GM18507 (cell line): ENCODE results near the gene PEX26.
"Not testable (repeated sequence)": the region's sequence is repeated elsewhere in the genome, so short reads cannot be mapped to it uniquely, and the experiment has no call there.

Experiments used
- DNase-seq: peaks from one replicate; pipeline ENCODE4 v3.0.0; 2011; ENCODE audit warnings: low read depth; ENCODE audit not compliant: insufficient read length; ENCODE audit errors: extremely low spot score
- FAIRE-seq: peaks from 2 replicates; lab custom pipeline; 2011; peaks lifted over from hg19 to GRCh38; lab: Jason Lieb, UNC

PEX26 gene

DNA sequence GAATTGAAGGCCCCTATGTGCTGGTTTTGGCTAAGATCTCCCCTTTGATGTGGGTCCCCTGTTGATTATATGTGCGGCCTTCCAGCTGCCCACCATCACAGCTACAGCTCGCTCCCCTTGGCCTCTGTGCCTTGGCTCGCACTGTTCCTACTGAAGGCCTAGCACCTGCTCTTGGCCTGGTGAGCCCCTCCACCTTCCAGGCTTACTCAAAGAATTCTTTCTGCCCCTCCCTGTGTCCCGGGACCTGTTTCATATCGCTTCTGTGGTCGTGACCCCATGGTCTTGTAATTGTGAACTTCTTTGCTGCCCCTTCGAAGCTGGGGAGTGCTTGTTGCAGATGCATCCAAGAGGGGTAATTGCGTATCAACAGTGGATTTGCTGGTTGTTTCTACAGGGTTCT lies 12.5 kb downstream of the PEX26 start:
- DNase-seq, result no peak
- no peak for FAIRE-seq

DNA sequence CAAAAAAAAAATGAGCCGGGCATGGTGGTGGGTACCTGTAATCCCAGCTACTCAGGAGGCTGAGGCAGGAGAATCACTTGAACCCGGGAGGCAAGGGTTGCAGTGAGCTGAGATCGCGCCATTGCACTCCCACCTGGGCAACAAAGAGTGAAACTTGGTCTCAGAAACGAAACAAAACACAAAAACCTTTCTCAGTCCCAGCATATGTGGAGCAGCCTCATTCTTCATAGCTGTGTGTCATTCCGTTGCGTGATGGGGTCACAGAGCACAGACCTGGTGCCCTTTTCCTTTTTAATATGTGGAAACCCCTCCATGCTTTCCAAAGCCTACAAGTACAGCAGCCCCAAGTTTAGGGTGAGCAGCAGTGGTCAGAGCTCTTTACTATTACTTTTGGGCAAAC lies 13.7 kb downstream of the PEX26 start:
- FAIRE-seq, result no peak
- DNase-seq, result no peak

DNA sequence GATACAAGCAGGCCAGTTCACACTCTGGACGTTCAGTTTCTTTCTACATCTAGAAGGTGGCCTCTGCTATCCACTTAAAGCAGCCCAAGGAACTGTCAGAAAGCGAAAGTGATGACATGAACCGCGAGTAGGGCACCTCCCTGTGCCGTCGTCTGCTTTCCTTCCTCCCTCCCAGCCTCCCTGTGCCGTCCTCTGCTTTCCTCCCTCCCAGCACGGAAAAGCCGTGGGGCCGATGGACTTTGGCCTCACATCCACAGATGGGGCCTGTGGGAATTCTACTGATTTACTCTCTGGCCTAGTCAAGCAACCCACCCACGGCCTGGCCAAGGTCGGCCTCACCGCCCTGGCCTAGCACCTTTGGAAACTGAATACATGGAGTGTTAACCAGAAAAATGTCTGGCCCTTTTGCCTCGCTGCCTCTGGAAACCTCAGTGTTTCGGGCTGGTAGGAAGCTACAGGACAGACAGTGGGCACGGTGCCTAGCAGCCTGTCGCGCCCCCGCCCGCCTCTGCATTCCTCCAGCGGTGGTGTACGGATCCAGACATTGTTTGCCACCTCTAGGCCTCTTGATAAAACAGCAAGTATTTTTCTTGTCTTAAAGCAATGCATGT lies 14.2 kb downstream of the PEX26 start:
- no peak for DNase-seq
- peak; percentile 71 for FAIRE-seq

DNA sequence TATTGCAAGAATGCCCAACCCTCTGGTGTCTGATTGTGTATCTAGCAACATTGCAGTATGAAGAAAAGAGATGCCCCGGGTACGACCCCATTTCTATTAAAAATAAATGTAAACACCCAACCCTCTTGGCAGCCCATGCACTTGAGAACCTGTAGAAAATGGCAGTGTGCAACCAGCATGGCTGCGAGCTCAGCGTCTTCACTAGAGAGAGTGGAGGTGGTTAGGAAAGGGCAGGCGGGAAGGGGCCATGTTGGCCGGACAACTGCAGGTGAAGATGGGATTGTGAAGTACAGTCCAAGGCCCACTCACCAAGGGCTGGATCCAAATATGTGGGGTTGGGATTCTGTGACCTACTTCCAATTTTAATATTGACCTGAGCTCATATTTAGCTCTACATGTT lies 15.9 kb downstream of the PEX26 start:
- DNase-seq (no peak), FAIRE-seq (no peak)

DNA sequence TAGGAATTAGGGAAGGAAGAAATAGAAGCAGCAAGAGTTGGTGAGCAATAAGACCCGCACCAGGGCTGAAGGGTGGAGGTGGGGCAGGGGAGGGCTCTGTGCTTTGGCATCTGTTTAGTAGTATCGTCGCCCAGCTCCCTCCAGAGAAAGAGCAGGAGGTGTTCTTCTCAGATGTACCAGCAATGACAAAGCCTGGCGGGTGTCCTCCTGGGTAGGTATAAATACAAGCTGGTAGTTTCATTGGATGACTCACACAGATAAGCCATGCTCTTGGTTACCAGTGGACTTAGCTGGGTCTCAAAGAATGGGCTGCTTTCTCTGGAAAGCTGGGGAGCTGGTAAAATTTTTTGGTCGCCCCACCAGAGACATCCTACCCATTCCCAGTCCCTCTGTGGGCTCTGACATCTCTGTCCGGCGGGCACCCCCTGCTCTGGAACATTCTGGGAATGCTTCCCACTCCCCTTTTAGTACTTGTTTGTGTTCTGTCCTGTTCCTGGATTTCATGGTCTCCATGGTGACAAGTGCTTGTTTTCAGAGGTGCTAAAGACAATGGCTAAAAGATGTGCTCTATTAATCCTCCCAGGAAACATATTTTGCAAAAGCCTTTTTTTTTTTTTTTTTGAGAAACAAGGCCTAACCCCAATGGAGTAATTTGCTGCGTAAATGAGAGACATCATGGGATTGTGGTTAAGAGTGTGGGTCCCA lies 17.5 kb downstream of the PEX26 start:
- FAIRE-seq (no peak), DNase-seq (no peak)

DNA sequence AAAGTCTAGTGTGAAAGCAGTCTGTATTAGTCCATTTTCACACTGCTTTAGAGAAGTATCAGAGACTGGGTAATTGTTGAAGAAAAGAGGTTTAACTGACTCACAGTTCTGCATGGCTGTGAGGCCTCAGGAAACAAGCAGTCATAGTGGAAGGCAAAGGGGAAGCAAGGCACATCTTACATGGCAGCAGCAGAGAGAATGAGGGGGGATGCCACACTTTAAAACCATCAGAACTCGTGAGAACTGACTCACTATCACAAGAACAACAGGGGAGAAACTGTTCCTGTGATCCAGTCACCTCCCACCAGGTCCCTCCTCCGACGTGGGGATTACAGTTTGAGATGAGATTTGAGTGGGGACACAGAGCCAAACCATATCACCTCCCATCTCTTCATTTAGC lies 19.0 kb downstream of the PEX26 start:
- peak; percentile 26 for FAIRE-seq
- DNase-seq, result no peak

DNA sequence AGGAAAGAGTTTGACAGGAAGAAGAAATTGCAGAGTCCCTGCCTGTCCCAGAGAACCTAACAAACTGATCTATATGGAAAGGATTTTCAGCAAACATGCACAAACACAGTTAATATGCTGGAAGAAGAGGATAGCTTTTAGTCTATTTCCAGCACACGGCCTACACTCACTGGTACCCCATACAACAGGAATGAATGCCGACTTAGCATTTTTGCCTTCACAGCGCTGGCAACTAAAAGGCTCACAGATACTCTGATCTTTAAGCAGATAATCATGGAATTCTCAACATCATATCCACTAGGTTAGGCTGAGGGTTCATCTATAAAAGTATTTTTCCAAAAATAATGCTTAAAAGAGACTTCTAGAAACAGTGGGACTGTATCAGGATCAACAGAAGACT lies 23.0 kb downstream of the PEX26 start:
- FAIRE-seq (no peak), DNase-seq (no peak)

DNA sequence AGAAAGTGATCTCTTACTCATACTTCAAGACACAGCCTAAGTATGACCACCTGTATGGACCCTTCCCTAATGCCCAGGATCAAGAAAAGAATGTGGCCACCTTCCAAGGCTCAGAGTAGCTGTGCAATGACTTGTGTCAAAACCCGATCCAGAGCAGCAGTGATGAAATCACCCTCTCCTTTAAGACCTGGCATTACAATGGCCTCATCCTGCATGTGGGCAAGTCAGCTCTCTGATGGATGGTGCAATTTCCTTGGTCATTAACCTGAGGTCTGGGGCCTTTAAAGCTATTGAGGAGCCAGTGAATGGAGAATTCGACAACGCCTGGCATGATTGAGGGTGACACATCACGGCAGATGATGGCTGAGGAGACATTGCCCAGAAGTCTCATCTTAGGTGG lies 23.7 kb downstream of the PEX26 start:
- FAIRE-seq (no peak), DNase-seq (no peak)

DNA sequence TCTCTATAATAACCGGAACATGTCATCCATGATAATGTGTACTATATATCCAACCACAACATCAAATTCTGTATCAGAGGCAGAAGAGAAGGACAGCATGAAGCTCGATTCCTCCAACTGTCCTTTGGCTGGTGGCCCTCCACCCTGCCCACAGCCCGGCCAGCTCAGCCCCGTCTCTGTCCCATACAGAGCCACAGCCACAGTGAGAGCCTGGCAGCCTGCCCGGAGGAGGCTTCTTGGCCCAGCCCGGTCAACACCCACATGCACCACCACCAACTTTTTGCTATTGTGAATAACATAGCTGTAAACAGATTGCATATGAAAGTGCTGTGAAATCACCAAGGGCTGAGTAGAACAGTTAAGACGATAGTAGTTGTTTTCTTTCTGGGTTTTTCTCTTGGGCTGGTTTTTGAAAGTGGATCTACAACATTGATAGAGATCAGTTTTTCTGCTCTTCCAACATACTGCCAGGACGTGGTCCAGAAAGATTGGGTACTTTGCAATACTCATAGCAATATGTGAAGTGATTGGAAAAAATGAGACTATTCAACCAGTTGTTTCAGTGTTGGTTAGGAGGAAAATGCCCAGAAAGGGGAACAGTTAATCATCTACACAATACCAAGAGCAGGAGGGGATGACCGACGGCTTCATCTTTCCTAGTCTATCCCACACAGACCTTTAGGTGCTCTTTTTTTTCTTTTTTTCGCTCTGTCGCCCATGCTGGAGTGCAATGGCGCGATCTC lies 25.9 kb downstream of the PEX26 start:
- DNase-seq (no peak), FAIRE-seq (no peak)

DNA sequence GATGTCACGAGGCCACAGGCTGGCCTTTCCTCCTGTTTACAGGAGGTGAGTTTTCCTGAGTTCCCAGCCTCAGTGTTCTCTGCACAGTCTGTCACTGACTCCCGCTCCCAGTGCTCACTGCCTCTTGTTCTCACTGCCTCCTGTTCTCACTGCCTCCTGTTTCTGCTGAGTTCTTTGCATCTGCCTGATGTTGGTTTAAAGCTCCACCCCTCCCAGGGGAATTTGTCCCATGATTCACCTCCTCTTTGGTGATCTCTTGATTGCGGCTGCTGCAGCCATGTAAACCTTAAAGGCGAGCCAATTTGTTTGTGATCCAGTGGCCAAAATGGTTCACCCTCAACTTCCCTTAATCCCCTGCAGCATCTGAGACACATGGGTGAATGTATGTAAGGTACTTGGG lies 26.8 kb downstream of the PEX26 start:
- FAIRE-seq, result no peak

DNA sequence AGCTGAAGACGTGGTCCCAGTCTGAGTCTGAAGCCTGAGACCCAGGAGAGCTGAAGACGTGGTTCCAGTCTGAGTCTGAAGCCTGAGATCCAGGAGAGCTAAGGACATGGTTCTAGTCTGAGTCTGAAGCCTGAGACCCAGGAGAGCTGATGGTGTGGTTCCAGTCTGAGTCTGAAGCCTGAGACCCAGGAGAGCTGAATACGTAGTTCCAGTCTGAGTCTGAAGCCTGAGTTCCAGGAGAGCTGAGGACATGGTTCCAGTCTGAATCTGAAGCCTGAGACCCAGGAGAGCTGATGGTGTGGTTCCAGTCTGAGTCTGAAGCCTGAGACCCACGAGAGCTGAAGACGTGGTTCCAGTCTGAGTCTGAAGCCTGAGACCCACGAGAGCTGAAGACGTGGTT lies 28.2 kb downstream of the PEX26 start:
- DNase-seq, FAIRE-seq: not testable (repeated sequence)

More for the DNA sequence above, 26.8 kb downstream of the PEX26 start:
- DNase-seq, result no peak

DNA sequence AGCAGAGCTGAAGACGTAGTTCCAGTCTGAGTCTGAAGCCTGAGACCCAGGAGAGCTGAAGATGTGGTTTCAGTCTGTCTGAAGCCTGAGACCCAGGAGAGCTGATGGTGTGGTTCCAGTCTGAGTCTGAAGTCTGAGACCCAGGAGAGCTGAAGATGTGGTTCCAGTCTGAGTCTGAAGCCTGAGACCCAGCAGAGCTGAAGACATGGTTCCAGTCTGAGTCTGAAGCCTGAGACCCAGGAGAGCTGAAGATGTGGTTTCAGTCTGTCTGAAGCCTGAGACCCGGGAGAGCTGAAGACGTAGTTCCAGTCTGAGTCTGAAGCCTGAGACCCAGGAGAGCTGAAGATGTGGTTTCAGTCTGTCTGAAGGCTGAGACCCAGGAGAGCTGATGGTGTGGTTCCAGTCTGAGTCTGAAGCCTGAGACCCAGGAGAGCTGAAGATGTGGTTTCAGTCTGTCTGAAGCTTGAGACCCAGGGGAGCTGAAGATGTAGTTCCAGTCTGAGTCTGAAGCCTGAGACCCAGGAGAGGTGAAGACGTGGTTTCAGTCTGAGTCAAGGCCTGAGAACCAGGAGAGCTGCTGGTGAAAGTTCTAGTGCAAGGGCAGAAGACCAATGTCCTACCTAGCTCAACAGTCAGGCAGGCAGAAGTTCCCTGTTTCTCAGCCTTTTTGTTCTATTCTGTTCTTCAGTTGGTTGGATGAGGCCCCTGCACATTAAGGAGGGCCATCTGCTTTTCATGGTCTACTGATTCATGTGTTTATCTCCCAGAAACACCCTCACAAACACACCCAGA lies 29.0 kb downstream of the PEX26 start:
- not testable (repeated sequence) for DNase-seq
- FAIRE-seq, result peak; percentile 82

DNA sequence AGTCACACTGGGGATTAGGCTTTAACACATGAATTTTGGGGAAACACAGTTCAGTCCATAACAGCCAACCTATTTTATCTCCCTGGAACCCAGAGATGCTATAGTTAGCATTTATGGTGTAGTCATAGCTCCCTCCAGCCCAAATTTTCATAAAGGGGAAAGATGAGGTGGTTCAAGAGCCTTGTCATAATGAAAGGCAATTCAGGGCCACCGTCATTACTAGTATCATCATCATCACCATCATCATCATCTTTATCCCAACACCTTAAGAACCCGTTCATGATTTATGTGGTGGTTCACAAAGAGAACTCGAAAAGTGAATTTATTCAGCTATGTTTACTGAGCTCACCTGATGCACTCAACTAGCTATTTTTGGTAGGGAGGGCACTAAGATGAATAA lies 30.4 kb downstream of the PEX26 start:
- DNase-seq (no peak), FAIRE-seq (no peak)

DNA sequence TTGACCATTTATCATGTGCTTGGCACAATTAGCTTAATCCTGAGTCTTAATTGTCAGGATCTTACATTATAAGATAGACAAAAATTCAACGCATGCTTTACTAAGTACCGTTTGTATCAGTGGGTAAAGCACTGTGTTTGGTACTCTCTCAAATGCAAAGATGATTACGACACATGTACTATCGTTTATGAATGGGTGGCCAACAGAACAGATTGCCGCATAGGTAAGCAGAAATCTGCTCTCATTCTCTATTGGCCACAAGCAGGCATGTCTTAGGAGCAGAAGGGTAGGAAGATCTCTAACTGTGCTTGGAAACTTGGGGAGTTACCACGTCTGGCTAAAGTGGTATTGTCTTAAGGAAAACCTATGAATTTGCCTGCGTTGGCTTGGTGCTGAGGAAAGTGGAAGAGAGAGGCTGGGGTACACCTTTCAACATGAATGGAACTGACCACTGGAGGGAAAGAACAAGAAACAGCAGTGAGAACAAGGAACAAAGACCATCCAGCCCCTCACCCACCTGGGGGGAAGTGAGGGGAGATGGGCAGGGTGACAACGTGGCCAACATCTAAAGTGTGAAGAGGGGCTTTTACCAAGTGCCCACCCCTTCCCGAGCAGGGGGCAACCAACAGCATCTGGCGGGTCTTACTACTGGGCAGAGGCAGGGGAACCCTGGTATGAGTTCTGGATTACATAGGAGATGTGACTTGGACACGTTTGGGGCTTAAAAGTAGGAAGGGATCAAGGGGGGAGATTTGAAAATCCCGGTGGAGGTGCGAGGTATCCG lies 31.8 kb downstream of the PEX26 start:
- FAIRE-seq (no peak), DNase-seq (no peak)

DNA sequence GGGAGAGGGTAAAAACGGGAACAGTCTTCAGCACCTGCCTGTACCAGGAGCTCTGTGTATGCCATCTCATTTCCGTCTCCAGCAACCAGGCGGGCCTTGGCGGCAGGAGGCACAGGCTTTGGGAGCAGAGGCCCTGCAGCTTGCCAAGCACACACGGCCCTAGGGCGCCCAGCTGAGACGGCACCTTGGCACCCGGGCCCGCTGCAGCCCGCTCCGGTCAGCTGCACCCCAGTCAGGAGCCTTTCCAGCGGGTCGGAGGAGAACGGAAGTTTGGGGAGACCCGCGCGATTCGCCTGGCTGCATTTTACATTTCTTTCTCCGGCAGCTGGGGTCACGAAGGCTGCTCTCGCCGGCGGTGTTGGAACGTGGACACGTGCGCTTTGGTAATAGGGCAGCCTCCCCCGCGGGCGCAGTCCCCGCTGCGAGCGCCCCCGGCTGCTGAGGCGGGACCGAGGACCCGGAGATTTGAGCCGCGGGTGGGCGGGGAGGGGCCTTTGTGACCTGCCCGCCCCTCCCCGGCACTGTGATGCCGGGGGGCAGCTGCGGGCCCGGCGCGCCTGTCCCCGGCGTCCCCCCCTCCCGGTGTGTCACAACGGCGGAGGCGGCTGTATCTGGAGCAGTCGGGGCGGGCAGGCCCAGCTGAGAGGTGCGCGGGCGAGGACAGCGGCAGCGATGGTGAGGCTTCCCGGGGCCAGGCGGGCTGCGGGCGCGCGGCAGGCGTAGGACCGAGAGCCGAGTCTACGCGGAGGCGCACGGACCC lies 32.6 kb downstream of the PEX26 start, which contains the start of gene TUBA8:
TSS of gene TUBA8 (plus strand) at position 616 of the 760 bp plus-strand sequence. CDS start at position 673, 57 bp downstream.
- DNase-seq (no peak), FAIRE-seq (peak; percentile 52)

DNA sequence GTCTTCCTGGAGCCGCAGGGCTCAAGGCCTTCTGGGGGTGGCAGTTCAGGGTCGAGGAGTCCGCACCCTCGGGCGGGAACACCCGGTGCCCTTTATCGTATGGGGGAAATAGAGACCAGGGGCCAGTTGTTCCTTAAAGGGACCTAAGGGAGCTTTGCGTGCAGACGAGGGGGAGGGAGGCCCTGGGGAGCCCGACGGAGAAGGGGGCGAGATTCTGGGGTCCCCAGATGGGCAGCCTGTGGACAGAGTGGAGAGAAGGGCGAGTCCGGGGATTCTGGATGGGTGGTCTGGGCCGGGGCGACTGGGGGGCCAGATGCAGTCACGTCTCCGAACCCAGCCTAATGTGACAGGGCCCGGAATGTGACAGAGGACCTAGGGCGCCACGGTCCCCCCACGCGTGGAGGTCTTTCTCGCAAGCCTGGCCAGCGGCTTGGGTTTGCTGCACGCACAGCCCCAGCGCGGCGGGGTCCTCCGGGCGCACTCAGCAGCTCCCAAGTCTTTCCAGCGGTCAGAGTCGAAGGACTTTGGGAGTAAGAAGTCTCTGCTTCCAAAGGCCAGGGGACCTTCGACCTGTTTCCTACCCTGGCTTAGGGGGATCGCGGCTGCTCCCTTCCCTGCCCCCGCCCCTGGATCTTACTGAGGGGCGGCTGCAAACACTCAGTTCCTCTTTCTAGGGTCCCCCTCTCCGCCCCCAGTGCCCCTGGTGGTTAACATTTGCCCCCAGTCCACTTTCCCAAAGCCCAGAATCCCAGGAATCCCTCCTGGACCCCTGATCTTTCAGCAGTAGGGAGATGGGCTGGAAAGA lies 33.4 kb downstream of the PEX26 start:
- DNase-seq, result no peak
- FAIRE-seq, result no peak

DNA sequence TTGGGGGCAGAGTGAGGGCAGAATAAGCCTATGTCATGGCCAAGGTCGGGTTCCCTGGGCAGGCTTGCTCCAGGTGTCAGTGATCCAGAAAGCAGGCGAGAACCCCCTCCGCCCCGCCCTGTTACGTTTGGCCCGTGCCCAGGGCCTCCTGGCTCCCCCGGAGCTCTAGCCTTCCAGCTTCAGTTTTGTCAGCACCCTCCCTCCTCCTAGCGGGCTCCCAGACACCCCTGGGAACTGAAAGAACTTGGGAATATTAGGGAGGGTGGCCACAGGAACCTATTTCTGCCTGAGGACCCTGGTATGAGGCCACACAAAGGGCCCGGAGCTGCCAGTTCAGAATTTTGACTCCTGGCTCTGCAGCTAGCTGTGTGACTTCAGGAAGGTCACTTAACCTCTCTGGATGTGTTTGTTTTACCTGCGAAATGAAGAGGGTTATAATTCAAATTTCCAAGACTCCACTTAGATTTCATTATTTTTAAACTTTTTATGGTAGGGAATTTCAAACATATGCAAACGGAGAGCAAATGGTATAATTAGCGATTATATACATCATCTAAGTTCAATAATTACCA lies 34.1 kb downstream of the PEX26 start:
- FAIRE-seq, result no peak

More for the DNA sequence above, 34.1 kb downstream of the PEX26 start:
- DNase-seq, result no peak
